Breast epithelium (tissue), 3 donors: ENCODE results near the gene RFLNA.

Source experiments
- POLR2A ChIP-seq: fragments of 450-650 bp; IDR thresholded peaks from one replicate; pipeline ENCODE4 v1.6.1; 2016; ENCODE audit warnings: antibody characterized with exemption, mild to moderate bottlenecking, moderate library complexity
- POLR2AphosphoS5 ChIP-seq, 3 donors: sonication (generic); formaldehyde crosslinking; IDR thresholded peaks; one replicate each; pipeline ENCODE4 v1.6.1; 2017; ENCODE audit warnings: antibody characterized with exemption in 3 of 3
- TF ChIP-seq, protein P1 (sequence below), 3 donors: fragments of 450-650 bp; IDR thresholded peaks; one replicate each; pipeline ENCODE4 v1.5.1; 2016 to 2017; ENCODE audit warnings: antibody characterized with exemption in 3 of 3, mild to moderate bottlenecking in 3 of 3, moderate library complexity in 3 of 3

DNA sequence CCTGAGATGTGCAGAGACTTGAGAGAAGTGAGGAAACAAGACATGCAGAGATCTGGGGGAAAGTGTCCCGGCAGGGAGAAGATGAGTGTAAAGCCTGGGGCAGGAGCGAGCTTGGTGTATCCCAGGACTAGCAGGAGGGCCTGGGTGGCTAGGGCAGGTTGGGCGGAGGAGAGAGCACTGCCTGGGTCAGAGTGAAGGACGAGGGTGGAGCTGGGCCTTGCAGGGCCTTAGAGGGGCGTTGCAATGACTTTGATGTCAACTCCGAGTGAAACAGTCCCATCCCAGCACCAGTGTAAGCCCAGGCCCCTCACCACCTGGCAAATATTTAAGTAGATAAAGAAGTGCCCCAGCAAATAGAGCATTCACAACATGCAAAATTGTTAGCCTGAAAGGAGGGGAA is 24.2 kb upstream of the RFLNA start:
- TF ChIP-seq POLR2AphosphoS5 (IDR thresholded peaks at IDR 0.05) (no peak), POLR2A (no peak)
- TF ChIP-seq, protein P1, sequence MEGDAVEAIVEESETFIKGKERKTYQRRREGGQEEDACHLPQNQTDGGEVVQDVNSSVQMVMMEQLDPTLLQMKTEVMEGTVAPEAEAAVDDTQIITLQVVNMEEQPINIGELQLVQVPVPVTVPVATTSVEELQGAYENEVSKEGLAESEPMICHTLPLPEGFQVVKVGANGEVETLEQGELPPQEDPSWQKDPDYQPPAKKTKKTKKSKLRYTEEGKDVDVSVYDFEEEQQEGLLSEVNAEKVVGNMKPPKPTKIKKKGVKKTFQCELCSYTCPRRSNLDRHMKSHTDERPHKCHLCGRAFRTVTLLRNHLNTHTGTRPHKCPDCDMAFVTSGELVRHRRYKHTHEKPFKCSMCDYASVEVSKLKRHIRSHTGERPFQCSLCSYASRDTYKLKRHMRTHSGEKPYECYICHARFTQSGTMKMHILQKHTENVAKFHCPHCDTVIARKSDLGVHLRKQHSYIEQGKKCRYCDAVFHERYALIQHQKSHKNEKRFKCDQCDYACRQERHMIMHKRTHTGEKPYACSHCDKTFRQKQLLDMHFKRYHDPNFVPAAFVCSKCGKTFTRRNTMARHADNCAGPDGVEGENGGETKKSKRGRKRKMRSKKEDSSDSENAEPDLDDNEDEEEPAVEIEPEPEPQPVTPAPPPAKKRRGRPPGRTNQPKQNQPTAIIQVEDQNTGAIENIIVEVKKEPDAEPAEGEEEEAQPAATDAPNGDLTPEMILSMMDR (IDR thresholded peaks at IDR 0.05): no peak
